ENCODE results near the gene CERS3. TPM values are rescaled to one million over a fixed set of nuclear protein-coding genes. Genes with fewer than 3 reads are reported as not detected.

The CERS3 gene
- total RNA-seq, 1 donor from 2014 or later = not detected

DNA sequence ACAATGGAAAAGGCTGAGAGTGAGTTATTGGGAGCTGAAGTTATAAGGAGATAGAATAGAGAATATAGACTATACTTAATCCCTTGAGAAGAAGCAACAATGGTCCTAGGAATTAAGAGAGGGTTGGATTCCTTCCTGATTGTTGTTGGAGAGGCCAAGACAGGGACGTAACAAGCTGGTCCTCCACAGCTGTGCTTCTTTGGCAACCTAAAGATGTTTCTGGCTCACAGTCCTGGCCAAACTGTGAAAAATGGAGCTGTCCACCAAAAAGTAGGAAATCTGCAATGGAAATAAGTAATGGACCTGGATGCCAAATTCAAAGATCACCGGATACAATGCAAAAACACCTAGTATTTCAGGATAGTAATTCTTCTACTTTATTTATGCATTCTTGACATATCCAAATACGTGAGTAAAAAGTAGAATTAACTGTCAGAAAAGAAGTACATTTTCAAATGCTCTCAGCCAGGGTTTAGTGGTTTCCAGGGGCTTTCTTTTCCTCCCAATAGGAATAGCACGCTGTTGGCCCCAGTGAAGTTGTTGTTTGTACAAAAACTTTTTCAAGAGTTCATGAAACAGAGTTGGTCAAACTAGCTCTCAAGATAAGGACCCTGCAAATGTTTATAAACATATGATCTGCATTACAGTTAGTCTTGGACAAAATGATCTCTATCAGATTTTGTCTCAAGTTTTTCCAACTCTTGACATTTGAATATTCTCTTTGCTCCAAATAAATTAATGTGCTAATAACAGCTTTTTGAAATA, 28.3 kb downstream of the CERS3 start:
- TF ChIP-seq, protein P1, sequence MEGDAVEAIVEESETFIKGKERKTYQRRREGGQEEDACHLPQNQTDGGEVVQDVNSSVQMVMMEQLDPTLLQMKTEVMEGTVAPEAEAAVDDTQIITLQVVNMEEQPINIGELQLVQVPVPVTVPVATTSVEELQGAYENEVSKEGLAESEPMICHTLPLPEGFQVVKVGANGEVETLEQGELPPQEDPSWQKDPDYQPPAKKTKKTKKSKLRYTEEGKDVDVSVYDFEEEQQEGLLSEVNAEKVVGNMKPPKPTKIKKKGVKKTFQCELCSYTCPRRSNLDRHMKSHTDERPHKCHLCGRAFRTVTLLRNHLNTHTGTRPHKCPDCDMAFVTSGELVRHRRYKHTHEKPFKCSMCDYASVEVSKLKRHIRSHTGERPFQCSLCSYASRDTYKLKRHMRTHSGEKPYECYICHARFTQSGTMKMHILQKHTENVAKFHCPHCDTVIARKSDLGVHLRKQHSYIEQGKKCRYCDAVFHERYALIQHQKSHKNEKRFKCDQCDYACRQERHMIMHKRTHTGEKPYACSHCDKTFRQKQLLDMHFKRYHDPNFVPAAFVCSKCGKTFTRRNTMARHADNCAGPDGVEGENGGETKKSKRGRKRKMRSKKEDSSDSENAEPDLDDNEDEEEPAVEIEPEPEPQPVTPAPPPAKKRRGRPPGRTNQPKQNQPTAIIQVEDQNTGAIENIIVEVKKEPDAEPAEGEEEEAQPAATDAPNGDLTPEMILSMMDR (IDR thresholded peaks at IDR 0.05; ENCODE audit: unreplicated experiment) = no peak
- H3K9me3 Mint-ChIP-seq (ENCODE audit: unreplicated experiment) = no peaks in the 10 kb centered on the region
- no peaks in the 10 kb centered on the region for H3K27me3 Mint-ChIP-seq (ENCODE audit: unreplicated experiment)
- peaks cover 3% of the 10 kb centered on the region for H3K4me1 Mint-ChIP-seq (ENCODE audit: unreplicated experiment)
- H3K4me3 Mint-ChIP-seq (ENCODE audit: unreplicated experiment) = no peak overlapping the region
- no peaks in the 10 kb centered on the region for H3K36me3 Mint-ChIP-seq (ENCODE audit: low read depth, unreplicated experiment)
- DNase-seq (ENCODE audit: low spot score) = no peak
- H3K27ac Mint-ChIP-seq (ENCODE audit: unreplicated experiment) = no peak overlapping the region

GRCh38 chr15:100495861-100496260, 32.9 kb downstream of the CERS3 start:
- H3K27ac Mint-ChIP-seq (ENCODE audit: unreplicated experiment) = no peak overlapping the region
- no peaks in the 10 kb centered on the region for H3K27me3 Mint-ChIP-seq (ENCODE audit: unreplicated experiment)
- H3K36me3 Mint-ChIP-seq (ENCODE audit: low read depth, unreplicated experiment) = no peaks in the 10 kb centered on the region
- H3K9me3 Mint-ChIP-seq (ENCODE audit: unreplicated experiment) = no peaks in the 10 kb centered on the region
- no peaks in the 10 kb centered on the region for H3K4me1 Mint-ChIP-seq (ENCODE audit: unreplicated experiment)
- no peak for DNase-seq (ENCODE audit: low spot score)
- TF ChIP-seq, protein P1 (IDR thresholded peaks at IDR 0.05; ENCODE audit: unreplicated experiment) = no peak
- no peak overlapping the region for H3K4me3 Mint-ChIP-seq (ENCODE audit: unreplicated experiment)

GRCh38 chr15:100493213-100493612, 35.5 kb downstream of the CERS3 start:
- TF ChIP-seq, protein P1 (IDR thresholded peaks at IDR 0.05; ENCODE audit: unreplicated experiment) = no peak
- no peak for DNase-seq (ENCODE audit: low spot score)
- Mint-ChIP-seq H3K4me3 (ENCODE audit: unreplicated experiment) (no peak overlapping the region), H3K27ac (ENCODE audit: unreplicated experiment) (no peak overlapping the region), H3K36me3 (ENCODE audit: low read depth, unreplicated experiment) (no peaks in the 10 kb centered on the region), H3K4me1 (ENCODE audit: unreplicated experiment) (no peaks in the 10 kb centered on the region), H3K9me3 (ENCODE audit: unreplicated experiment) (no peaks in the 10 kb centered on the region), H3K27me3 (ENCODE audit: unreplicated experiment) (no peaks in the 10 kb centered on the region)

GRCh38 chr15:100484443-100484842, 44.3 kb downstream of the CERS3 start:
- no peak overlapping the region for H3K4me3 Mint-ChIP-seq (ENCODE audit: unreplicated experiment)

DNA sequence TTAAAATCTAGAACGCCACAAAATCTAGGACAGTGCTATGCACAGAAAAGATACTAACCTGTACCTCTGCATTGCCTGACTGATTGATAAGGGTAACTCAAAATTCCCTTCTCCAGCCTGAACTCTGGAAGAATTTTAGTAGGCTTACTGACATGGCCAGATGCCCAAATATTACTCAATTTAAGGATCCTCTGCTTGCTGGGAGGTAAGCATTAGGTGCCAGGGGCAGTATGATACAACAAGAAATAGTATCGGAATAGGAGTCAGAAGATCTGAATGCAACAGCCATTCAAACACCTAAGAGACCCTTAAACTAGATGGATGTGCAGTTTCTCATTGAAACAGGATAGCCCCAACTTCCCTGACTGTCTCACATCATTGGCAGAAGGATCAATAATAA, 45.4 kb downstream of the CERS3 start:
- H3K27me3 Mint-ChIP-seq (ENCODE audit: unreplicated experiment) = no peaks in the 10 kb centered on the region
- TF ChIP-seq, protein P1 (IDR thresholded peaks at IDR 0.05; ENCODE audit: unreplicated experiment) = no peak

More at GRCh38 chr15:100484443-100484842, 44.3 kb downstream of the CERS3 start:
- no peak overlapping the region for H3K27ac Mint-ChIP-seq (ENCODE audit: unreplicated experiment)
- DNase-seq (ENCODE audit: low spot score) = no peak
- TF ChIP-seq, protein P1 (IDR thresholded peaks at IDR 0.05; ENCODE audit: unreplicated experiment) = no peak
- no peaks in the 10 kb centered on the region for H3K9me3 Mint-ChIP-seq (ENCODE audit: unreplicated experiment)
- H3K27me3 Mint-ChIP-seq (ENCODE audit: unreplicated experiment) = no peaks in the 10 kb centered on the region
- H3K36me3 Mint-ChIP-seq (ENCODE audit: low read depth, unreplicated experiment) = no peaks in the 10 kb centered on the region
- no peaks in the 10 kb centered on the region for H3K4me1 Mint-ChIP-seq (ENCODE audit: unreplicated experiment)

More for the DNA sequence above, 45.4 kb downstream of the CERS3 start:
- Mint-ChIP-seq H3K4me3 (ENCODE audit: unreplicated experiment) (no peak overlapping the region), H3K9me3 (ENCODE audit: unreplicated experiment) (no peaks in the 10 kb centered on the region), H3K4me1 (ENCODE audit: unreplicated experiment) (no peaks in the 10 kb centered on the region), H3K27ac (ENCODE audit: unreplicated experiment) (no peak overlapping the region), H3K36me3 (ENCODE audit: low read depth, unreplicated experiment) (no peaks in the 10 kb centered on the region)
- no peak for DNase-seq (ENCODE audit: low spot score)

Data from endothelial cell (in vitro differentiated cells).